ENCODE data around the gene MAT2A.

DNA sequence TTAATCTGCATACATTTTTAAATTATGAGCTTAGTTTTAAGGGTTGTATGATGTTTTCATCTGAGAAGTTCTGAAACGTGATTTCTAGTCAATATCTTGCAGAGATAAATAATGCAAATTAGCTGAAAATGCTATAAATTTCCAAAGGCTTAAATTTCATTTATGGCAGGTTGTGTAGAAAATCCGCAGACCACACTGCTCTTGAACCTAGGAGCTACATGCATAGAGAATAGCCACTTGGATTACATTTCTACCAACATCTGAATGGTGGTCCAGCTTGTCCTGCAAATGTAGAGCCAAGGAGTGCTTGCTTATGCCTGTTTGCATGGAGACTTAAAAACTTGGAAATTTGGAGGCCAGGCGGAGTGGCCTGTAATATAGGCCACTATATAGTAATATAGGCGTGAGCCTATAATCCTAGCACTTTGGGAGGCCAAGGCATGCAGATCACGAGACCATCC is 6.8 kb downstream of the MAT2A start:
- TF ChIP-seq, protein P1, sequence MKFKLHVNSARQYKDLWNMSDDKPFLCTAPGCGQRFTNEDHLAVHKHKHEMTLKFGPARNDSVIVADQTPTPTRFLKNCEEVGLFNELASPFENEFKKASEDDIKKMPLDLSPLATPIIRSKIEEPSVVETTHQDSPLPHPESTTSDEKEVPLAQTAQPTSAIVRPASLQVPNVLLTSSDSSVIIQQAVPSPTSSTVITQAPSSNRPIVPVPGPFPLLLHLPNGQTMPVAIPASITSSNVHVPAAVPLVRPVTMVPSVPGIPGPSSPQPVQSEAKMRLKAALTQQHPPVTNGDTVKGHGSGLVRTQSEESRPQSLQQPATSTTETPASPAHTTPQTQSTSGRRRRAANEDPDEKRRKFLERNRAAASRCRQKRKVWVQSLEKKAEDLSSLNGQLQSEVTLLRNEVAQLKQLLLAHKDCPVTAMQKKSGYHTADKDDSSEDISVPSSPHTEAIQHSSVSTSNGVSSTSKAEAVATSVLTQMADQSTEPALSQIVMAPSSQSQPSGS (IDR thresholded peaks at IDR 0.05; ENCODE audit: low read length): no peak
- TF ChIP-seq CHD1 (IDR thresholded peaks at IDR 0.05; ENCODE audit: low read depth, low read length) (no peak), SMAD1 (IDR thresholded peaks at IDR 0.05; ENCODE audit: low read depth, partially characterized antibody) (no peak)
- TF ChIP-seq, protein P2, sequence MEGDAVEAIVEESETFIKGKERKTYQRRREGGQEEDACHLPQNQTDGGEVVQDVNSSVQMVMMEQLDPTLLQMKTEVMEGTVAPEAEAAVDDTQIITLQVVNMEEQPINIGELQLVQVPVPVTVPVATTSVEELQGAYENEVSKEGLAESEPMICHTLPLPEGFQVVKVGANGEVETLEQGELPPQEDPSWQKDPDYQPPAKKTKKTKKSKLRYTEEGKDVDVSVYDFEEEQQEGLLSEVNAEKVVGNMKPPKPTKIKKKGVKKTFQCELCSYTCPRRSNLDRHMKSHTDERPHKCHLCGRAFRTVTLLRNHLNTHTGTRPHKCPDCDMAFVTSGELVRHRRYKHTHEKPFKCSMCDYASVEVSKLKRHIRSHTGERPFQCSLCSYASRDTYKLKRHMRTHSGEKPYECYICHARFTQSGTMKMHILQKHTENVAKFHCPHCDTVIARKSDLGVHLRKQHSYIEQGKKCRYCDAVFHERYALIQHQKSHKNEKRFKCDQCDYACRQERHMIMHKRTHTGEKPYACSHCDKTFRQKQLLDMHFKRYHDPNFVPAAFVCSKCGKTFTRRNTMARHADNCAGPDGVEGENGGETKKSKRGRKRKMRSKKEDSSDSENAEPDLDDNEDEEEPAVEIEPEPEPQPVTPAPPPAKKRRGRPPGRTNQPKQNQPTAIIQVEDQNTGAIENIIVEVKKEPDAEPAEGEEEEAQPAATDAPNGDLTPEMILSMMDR (IDR thresholded peaks at IDR 0.05 in 2 of 3, conservative IDR thresholded peaks at IDR 0.05 in 1 of 3; ENCODE audit: control insufficient read depth in 2 of 3, extremely low read depth in 1 of 3, insufficient read depth in 1 of 3, low read depth in 3 of 3, low read length in 3 of 3): no peak
- TF ChIP-seq, protein P3, sequence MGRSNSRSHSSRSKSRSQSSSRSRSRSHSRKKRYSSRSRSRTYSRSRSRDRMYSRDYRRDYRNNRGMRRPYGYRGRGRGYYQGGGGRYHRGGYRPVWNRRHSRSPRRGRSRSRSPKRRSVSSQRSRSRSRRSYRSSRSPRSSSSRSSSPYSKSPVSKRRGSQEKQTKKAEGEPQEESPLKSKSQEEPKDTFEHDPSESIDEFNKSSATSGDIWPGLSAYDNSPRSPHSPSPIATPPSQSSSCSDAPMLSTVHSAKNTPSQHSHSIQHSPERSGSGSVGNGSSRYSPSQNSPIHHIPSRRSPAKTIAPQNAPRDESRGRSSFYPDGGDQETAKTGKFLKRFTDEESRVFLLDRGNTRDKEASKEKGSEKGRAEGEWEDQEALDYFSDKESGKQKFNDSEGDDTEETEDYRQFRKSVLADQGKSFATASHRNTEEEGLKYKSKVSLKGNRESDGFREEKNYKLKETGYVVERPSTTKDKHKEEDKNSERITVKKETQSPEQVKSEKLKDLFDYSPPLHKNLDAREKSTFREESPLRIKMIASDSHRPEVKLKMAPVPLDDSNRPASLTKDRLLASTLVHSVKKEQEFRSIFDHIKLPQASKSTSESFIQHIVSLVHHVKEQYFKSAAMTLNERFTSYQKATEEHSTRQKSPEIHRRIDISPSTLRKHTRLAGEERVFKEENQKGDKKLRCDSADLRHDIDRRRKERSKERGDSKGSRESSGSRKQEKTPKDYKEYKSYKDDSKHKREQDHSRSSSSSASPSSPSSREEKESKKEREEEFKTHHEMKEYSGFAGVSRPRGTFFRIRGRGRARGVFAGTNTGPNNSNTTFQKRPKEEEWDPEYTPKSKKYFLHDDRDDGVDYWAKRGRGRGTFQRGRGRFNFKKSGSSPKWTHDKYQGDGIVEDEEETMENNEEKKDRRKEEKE (IDR thresholded peaks at IDR 0.05): no peak
